ENCODE data around the gene TMCC3.

TMCC3 gene

DNA sequence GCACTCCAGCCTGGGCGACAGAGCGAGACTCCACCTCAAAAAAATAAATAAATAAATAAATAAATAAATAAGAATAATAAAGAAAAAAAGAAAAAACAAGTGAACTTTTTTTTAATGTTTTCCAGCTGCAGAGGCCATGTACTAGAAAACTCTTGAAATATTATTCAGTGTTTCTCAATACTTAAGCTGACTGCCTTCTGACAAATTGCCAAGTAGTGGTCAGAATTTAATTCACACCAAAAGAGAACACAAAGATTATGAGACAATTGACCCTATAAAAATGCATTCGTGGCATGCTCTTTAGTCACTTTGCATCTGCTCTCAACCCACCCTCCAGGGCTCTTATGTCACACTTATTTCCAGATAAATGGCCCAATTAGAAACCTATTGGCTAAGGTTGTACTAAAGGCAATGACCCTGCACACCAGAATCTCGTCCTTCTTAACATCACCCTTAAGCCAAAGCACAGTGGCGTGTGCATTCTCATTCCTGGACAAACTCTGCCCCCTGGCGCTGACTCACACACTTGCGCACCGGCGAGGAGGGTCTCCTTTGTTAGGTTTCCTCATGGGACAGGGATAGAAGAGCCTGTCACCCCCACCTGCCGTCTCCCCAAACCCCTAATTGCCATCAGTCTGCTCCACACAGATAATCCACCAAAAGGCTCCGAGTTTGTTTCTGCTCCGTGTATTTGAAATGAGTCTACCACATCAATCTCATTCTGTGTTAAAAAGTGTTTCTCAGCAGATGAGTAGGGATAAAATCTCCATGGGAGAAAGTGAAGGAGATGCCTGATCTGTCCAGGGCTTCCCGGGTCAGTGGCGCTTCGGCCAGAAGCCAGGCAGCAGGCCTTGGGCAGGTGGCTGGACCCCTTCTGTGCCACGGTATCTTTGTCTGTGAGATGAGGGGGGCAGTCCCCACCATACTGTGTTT lies 117.6 kb downstream of the TMCC3 start:
- peak; percentile 72 for DNase-seq (ENCODE audit: low read depth)
- TF ChIP-seq, protein P1, sequence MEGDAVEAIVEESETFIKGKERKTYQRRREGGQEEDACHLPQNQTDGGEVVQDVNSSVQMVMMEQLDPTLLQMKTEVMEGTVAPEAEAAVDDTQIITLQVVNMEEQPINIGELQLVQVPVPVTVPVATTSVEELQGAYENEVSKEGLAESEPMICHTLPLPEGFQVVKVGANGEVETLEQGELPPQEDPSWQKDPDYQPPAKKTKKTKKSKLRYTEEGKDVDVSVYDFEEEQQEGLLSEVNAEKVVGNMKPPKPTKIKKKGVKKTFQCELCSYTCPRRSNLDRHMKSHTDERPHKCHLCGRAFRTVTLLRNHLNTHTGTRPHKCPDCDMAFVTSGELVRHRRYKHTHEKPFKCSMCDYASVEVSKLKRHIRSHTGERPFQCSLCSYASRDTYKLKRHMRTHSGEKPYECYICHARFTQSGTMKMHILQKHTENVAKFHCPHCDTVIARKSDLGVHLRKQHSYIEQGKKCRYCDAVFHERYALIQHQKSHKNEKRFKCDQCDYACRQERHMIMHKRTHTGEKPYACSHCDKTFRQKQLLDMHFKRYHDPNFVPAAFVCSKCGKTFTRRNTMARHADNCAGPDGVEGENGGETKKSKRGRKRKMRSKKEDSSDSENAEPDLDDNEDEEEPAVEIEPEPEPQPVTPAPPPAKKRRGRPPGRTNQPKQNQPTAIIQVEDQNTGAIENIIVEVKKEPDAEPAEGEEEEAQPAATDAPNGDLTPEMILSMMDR (conservative IDR thresholded peaks at IDR 0.05; ENCODE audit: control insufficient read depth, insufficient read depth, low read depth, low read length): peak; percentile 79
- H3K4me3 ChIP-seq (ENCODE audit: control insufficient read depth, low read depth, low read length): no peak overlapping the region

DNA sequence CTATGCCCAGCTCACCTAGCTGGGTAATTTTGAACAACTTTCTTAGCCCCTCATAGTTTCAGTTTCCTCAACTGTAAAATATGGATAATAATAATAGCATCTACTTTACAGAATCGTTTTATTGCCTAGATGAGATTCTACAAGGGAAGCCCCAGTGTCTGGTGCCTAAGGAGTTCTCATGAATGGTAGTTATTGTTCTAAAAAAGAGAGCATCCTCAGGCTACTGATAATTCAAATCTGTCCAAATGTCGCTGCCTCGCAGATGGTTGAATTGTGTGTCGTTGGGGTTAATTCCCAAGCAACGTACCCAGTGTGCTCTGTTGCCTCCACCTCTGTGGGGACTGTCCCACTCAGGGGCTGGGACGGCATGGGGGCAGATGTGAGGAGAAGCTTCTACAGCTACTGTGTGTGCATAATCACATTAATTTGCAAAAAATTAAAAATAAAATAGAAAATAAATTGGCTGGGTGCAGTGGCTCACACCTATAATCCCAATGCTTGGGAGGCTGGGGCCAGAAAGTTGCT lies 119.1 kb downstream of the TMCC3 start:
- DNase-seq (ENCODE audit: low read depth): no peak
- H3K4me3 ChIP-seq (ENCODE audit: control insufficient read depth, low read depth, low read length): no peak overlapping the region
- TF ChIP-seq, protein P1 (conservative IDR thresholded peaks at IDR 0.05; ENCODE audit: control insufficient read depth, insufficient read depth, low read depth, low read length): no peak

DNA sequence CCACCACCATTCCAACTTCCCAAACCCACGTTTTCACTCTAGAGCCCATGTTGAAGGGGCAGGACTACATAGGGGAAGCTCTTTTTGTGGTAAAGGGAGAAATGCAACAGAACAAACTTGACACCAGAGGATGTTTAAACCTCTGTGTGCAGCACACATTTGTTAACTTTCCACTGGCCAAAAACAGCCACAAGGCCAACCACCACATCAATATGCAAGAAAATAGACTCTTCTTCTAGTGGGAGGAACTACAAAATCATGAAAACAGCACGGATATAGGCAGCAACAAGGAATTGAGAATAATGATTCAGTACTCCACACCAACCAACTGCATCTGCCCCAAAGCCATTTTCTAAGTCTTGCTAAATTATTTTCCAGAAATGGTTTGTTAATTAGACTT lies 124.4 kb downstream of the TMCC3 start:
- TF ChIP-seq, protein P1 (conservative IDR thresholded peaks at IDR 0.05; ENCODE audit: control insufficient read depth, insufficient read depth, low read depth, low read length): no peak
- H3K4me3 ChIP-seq (ENCODE audit: control insufficient read depth, low read depth, low read length): no peak overlapping the region
- no peak for DNase-seq (ENCODE audit: low read depth)
